22Rv1 (cell line): Measurements from ENCODE around the gene MEF2C.

Source experiments
- ZFX ChIP-seq: fragments of 450-650 bp; IDR thresholded peaks from 2 replicates; pipeline ENCODE4 v1.6.1; 2017; ENCODE audit warnings: antibody characterized with exemption, borderline replicate concordance
- TF ChIP-seq, protein P1 (sequence below): fragments of 450-650 bp; IDR thresholded peaks from 2 replicates; pipeline ENCODE4 v1.5.1; 2017; ENCODE audit warnings: mild to moderate bottlenecking

DNA sequence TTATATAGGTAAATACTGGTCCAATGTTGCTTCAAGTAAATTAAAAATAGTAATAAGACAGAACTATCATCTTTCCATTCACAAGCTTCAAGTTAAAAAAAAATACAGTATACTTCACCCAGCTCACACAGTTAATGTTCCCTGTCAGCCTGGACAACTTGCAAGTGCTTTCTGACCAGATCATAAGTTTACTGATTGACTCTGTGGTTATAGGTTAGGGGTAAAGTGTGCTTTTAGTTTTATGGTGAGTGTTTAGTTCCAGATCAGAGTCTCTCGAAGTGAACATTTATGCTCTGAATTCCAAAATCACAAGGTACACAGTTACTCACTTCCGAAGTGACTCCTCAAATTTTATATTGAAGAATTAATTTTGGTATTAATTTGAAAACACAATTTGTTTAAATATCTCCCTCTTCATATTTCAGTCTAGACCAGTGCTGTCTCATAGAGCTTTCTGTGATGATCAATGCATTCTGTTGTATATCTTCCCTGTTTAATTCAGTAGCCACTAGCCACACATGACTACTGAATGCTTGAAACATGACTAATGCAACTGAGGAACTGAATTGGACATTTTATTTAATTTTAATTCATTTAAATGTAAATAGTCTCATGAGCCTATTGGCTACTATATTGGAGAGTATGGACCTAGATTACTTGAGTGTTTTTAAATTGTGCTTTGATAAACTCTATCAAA, 90.7 kb downstream of the MEF2C start:
- TF ChIP-seq, protein P1, sequence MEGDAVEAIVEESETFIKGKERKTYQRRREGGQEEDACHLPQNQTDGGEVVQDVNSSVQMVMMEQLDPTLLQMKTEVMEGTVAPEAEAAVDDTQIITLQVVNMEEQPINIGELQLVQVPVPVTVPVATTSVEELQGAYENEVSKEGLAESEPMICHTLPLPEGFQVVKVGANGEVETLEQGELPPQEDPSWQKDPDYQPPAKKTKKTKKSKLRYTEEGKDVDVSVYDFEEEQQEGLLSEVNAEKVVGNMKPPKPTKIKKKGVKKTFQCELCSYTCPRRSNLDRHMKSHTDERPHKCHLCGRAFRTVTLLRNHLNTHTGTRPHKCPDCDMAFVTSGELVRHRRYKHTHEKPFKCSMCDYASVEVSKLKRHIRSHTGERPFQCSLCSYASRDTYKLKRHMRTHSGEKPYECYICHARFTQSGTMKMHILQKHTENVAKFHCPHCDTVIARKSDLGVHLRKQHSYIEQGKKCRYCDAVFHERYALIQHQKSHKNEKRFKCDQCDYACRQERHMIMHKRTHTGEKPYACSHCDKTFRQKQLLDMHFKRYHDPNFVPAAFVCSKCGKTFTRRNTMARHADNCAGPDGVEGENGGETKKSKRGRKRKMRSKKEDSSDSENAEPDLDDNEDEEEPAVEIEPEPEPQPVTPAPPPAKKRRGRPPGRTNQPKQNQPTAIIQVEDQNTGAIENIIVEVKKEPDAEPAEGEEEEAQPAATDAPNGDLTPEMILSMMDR = no peak
- no peak for TF ChIP-seq ZFX
